HG02759 (cell line): ENCODE results near the gene TP53TG3D.
"Not testable (repeated sequence)": the region's sequence is repeated elsewhere in the genome, so short reads cannot be mapped to it uniquely, and the experiment has no call there.

Experiments
- ATAC-seq: cut with Tn5 transposase; IDR thresholded peaks from one replicate; pipeline ENCODE4 v1.9.1; 2021; ENCODE audit warnings: mild to moderate bottlenecking, moderate library complexity; ENCODE audit not compliant: unreplicated experiment

The TP53TG3D gene, protein sequence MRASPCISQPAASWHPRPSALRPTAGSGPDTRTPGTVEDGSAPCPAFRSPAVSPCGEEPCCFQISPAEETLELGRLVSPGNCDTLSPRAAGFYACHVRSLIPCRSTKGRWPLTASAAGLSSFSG

DNA sequence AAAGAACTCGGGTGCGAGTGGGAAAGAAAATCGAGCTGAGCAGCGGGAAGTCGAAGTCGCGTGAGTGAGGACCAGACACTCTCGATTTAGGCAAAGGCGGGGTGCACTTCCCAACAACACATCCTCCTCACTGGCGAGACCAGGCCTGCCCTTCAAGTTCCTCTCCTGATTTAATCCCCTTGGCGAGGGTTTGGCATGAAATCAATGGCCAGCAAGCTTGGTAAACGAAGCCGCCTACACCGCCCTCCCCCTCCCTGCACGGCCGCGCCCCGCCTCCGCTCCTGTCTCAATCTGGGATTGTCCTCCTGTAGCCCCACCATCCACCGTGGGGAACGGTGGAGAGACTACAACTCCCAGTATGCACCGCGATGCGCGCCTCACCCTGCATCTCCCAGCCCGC, at the start of gene TP53TG3D:
TSS of gene TP53TG3D (plus strand) at position 301 of the 400 bp plus-strand sequence. CDS start at position 369, 68 bp downstream.
- ATAC-seq, result not testable (repeated sequence)

DNA sequence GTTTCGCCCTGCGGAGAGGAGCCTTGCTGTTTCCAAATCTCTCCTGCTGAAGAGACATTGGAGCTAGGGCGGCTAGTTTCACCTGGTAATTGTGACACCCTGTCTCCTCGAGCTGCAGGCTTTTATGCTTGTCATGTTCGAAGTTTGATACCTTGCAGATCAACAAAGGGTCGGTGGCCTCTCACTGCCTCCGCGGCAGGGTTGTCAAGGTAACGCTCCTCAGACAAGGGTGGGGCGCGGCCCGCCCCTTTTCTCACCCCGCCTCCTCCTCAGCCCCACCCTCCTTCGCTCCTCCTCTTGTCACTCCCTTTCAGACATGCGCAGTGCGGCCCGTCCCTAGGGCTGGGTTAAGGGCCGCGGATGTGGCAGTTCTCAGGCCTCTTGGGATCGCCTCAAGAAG, 421 bp downstream of the TP53TG3D start:
- not testable (repeated sequence) for ATAC-seq

DNA sequence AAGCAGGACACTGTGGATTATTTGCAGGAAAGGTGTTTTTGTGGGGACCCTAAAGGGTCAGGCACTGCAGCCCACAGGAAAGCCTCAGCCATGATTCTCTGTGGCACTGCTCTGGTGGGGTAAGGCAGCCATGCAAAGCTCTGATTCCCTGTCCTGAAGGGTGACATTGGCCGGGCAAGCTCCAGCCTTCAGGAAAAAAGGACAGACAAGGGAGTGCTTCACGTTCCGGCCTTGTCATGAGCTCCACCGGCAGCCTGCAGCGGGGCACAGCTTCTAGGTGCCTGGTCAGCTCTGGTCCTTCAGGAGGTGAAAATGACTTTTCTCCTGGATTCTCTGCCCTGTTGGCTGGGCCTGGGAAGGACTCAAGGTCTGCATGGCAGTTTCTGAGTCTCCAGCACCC, 8.4 kb downstream of the TP53TG3D start:
- not testable (repeated sequence) for ATAC-seq

DNA sequence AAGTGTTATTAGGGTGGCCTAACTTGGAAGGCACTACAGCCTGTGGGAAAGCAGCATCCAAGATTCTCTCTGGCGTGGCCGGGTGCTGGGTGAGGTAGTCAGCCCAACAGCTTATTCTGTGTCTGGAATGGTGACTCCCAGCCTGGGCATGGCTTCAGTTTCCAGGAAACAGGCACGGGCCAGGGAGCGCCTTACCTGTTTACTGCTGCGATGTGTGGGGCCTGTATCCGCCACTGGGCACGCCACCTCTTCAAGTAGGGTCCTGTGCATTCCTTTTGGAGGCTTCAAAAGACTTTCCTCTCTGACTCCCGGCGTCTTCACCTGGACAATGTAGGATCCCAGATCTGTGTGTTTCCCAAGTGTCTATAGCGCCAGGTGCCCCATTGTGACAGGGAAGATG, 10.5 kb downstream of the TP53TG3D start:
- not testable (repeated sequence) for ATAC-seq

DNA sequence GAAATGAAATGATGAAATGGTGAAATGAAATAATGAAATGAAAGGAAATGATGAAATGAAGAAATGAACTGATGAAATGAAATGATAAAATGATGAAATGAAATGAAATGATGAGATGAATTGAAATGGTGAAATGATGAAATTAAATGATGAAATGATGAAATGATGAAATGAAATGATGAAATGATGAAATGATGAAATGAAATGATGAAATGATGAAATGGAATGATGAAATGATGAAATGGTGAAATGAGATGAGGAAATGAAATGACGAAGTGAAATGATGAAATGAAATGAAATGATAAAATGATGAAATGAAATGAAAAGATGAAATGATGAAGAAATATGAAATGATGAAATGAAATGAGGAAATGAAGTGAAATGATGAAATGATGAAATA, 28.8 kb downstream of the TP53TG3D start:
- not testable (repeated sequence) for ATAC-seq

DNA sequence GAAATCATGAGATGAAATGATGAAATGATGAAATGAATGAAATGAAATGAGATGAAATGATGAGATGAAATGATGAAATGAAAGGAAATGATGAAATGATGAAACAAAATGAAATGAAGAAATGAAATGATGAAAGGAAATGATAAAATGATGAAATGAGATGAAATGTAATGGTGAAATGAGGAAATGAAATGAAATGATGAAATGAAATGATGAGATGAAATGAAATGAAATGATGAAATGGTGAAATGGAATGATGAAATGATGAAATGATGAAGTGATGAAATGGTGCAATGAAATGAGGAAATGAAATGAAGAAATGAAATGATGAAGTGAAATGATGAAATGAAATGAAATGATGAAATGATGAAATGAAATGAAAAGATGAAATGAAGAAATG, 29.9 kb downstream of the TP53TG3D start:
- ATAC-seq, result not testable (repeated sequence)

DNA sequence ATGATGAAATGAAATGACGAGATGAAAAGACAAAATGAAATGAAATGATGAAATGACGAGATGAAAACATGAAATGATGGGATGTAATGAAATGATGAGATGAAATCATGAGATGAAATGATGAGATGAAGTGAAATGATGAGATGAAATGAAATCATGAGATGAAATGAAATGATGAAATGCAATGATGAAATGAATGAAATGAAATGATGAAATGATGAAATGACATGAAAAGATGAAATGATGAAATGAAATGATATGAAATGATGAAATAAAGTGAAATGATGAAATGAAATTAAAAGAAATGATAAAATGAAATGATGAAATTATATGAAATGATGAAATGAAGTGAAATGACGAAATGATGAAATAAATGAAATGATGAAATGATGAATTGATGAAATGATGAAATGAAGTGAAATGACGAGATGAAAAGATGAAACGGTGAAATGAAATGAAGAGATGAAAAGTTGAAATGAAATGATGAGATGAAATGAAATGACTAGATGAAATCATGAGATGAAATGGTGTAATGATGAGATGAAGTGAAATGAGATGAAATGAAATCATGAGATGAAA, 30.9 kb downstream of the TP53TG3D start:
- not testable (repeated sequence) for ATAC-seq

DNA sequence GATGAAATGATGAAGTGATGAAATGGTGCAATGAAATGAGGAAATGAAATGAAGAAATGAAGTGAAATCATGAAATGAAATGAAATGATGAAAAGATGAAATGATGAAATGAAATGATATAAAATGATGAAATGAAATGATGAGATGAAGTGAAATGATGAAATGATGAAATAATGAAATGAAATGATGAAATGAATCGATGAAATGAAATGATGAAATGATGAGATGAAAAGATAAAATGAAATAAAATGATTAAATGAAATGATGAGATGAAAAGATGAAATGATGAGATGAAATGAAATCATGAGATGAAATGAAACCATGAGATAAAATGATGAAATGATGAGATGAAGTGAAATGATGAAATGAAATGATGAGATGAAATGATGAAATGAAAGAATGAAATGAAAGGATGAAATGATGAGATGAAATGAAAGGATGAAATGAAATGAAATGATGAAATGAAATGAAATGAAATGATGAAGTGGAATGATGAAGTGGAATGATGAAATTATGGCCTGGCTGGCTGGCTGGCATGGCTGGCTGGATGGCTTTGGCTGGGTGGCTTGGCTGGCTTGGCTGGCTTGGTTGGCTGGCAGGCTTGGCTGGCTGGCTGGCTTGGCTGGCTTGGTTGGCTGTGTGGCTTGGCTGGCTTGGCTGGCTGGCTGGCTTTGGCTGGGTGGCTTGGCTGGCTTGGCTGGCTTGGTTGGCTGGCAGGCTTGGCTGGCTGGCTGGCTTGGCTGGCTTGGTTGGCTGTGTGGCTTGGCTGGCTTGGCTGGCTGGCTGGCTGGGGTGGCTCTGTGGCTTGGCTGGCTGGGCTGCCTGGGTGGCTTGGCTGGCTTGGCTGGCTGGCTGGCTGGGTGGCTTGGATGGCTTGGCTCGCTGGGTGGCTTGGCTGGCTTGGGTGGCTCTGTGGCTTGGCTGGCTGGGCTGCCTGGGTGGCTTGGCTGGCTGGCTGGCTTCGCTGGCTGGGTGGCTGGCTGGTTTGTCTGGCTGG, 32.0 kb downstream of the TP53TG3D start:
- not testable (repeated sequence) for ATAC-seq

DNA sequence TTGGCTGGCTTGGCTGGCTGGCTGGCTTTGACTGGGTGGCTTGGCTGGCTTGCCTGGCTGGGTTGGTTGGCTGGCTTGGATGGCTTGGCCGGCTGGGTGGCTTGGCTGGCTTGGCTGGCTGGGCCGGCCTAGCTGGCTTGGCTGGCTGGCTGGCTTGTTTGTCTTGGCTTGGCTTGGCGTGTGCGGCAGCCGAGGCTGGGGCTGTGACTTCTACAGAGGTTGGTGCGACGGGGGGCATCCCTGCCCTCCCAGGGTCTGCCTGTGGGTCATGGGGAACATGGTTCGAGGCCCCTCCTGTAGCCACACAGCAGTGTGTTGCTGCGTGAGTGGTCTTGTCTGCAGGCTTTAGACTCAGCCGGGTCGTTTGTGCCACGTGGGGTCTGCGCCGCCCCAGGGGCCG, 33.1 kb downstream of the TP53TG3D start:
- ATAC-seq, result not testable (repeated sequence)

DNA sequence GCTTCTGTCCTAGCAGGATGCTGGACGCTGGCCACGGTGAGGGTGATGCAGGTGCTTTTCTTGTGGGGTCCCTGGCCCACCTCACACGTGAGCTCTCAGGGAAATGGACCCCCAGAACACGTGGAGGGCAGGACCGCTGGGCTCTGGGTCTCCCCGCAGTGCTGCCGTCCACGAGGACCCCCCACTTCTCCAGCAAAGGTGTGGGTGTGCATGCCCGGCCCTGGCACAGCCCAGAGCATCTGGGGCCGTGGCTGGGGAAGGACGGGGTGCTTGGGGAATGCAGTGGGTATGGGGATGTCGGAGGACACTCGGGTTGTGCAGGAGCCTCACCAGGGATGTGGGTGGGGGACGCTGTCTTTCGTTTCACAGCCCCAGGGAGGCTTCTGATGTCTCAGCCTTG, 34.7 kb downstream of the TP53TG3D start:
- ATAC-seq, result not testable (repeated sequence)

DNA sequence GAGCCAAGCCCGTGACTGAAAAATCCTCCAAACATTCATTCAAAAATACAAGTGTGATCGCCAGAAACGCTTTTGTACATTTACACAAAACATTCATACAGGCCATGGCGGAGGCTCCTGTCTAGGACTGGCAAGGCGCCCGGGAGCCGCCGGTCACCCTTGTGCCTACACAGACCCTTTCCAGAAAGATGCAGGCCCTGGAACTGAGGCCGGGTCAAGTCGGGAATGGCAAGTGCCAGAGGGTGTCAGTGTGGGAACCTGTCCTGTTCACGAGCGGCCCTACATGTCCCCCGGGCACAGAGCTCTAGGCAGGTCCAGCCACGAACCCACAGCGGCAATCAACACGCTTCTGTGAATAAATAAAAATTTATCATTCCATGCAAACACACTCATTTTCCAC, 36.1 kb downstream of the TP53TG3D start:
- ATAC-seq, result not testable (repeated sequence)

DNA sequence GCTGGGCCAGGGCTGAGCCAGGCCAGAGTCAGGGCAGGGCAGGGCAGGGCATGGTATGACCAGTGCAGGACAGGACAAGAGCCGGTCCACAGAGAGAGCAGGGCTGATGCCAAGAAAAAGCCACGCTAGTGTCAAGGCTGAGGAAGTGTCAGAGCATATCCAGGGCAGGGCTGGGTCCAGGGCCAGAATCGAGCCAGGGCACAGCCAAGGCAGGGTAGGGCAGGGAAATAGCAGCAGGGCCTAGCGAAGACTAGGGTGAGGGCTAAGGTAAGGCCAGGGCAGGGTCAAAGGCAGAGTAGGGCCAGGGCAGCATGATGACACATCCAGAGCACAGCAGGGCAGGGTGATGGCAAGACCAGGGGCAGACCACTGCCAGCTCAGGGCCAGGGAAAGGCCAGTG, 49.7 kb downstream of the TP53TG3D start:
- ATAC-seq, result not testable (repeated sequence)
